ENCODE data around the gene TGM6. TPM values are rescaled to one million over a fixed set of nuclear protein-coding genes. Genes with fewer than 3 reads are reported as not detected.

TGM6 gene
- total RNA-seq, 1 experiment from 2014 or later: not detected

DNA sequence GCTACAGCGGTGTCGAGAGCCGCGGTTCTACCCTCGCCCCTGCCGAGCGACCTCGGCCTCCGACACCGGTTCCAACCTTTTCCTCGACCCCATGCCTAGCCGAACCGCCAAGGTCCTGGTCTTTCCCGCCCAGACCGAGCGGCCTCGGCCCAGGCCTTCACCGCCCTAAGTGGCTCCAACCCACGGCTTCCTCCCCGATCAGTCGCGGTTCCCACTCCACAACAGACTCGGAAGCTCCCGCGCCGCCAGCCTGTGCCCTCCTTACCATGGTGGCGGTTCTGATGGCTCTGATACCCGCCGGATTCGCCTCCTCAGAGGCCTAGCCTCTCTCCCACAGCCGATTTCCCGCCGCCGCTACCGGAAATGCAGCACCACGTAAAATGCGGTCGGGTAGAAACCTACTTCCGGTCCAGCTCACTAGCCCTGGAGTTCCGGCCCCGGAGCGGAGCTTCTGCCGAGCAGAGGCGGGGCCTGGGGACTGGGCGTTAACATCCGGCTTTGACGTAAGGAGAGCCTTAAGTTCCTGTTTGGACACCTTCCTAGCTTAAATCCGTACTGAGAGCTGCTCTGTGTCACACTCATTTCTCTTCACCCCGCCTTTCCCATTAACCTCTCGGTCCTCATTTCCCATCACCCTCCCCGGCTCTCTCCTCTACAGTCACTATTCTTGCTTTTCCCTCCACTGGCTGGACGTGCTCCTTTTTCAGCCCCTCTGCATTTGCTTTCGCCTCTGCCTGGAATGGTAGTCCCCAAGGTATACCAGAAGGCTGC lies 89.9 kb downstream of the TGM6 start, which contains the start of gene SNRPB:
SNRPB (minus strand) TSS at position 367 of the 771 bp plus-strand sequence; CDS start at position 268, 99 bp downstream.
- Mint-ChIP-seq H3K27ac (peak within 1 kb of the TSS; percentile 100), H3K4me1 (peaks cover 38% of the 10 kb centered on the region), H3K4me3 (peak within 1 kb of the TSS; percentile 99), H3K9me3 (no peaks in the 10 kb centered on the region), H3K36me3 (peaks cover 44% of the 10 kb centered on the region), H3K27me3 (ENCODE audit: low read depth) (no peaks in the 10 kb centered on the region; the same call in 1 of the 2 replicates)
- POLR2A ChIA-PET: interaction anchor here (0.9 to 1.3 kb wide), 6 partner anchors 10 to 263 kb away, joined by 3 to 6 read pairs (median 6); partner anchors contain the start of genes NOP56 and ZNF343
- CTCF ChIA-PET: interaction anchor here (0.9 to 1.7 kb wide), 6 partner anchors 15 to 263 kb away, joined by 3 to 14 read pairs (median 4); no protein-coding TSS in a partner anchor
- ATAC-seq: peak; percentile 99
- DNase-seq (ENCODE audit: low spot score): peak; percentile 95
- 0 out of 2 replicates have a peak, but pooled peaks have one; percentile 63 for TF ChIP-seq CBFB (CRISPR knock-in tag; IDR thresholded peaks at IDR 0.05; ENCODE audit: low read depth)
- TF ChIP-seq ZNF121 (CRISPR knock-in tag; IDR thresholded peaks at IDR 0.05): no peak
- TF ChIP-seq, protein P1, sequence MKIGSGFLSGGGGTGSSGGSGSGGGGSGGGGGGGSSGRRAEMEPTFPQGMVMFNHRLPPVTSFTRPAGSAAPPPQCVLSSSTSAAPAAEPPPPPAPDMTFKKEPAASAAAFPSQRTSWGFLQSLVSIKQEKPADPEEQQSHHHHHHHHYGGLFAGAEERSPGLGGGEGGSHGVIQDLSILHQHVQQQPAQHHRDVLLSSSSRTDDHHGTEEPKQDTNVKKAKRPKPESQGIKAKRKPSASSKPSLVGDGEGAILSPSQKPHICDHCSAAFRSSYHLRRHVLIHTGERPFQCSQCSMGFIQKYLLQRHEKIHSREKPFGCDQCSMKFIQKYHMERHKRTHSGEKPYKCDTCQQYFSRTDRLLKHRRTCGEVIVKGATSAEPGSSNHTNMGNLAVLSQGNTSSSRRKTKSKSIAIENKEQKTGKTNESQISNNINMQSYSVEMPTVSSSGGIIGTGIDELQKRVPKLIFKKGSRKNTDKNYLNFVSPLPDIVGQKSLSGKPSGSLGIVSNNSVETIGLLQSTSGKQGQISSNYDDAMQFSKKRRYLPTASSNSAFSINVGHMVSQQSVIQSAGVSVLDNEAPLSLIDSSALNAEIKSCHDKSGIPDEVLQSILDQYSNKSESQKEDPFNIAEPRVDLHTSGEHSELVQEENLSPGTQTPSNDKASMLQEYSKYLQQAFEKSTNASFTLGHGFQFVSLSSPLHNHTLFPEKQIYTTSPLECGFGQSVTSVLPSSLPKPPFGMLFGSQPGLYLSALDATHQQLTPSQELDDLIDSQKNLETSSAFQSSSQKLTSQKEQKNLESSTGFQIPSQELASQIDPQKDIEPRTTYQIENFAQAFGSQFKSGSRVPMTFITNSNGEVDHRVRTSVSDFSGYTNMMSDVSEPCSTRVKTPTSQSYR (CRISPR knock-in tag; IDR thresholded peaks at IDR 0.05): 0 out of 2 replicates have a peak, but pooled peaks have one; percentile 50
- peak; percentile 68; the same call in 1 of the 2 replicates for TF ChIP-seq TP53 (CRISPR knock-in tag; IDR thresholded peaks at IDR 0.05)
- peak; percentile 81; the same call in 1 of the 2 replicates for TF ChIP-seq MYBL2 (CRISPR knock-in tag; IDR thresholded peaks at IDR 0.05)
- TF ChIP-seq, protein P2, sequence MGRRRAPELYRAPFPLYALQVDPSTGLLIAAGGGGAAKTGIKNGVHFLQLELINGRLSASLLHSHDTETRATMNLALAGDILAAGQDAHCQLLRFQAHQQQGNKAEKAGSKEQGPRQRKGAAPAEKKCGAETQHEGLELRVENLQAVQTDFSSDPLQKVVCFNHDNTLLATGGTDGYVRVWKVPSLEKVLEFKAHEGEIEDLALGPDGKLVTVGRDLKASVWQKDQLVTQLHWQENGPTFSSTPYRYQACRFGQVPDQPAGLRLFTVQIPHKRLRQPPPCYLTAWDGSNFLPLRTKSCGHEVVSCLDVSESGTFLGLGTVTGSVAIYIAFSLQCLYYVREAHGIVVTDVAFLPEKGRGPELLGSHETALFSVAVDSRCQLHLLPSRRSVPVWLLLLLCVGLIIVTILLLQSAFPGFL (CRISPR knock-in tag; IDR thresholded peaks at IDR 0.05; ENCODE audit: borderline replicate concordance): 0 out of 2 replicates have a peak, but pooled peaks have one; percentile 17
- TF ChIP-seq HMGA2 (CRISPR knock-in tag; IDR thresholded peaks at IDR 0.05): 0 out of 2 replicates have a peak, but pooled peaks have one; percentile 34
- no peak for TF ChIP-seq ZNF416 (CRISPR knock-in tag; IDR thresholded peaks at IDR 0.05)
- TF ChIP-seq KAT7 (CRISPR knock-in tag; IDR thresholded peaks at IDR 0.05; ENCODE audit: borderline replicate concordance): peak; percentile 74; the same call in 1 of the 2 replicates
- no peak for TF ChIP-seq ZNF219 (CRISPR knock-in tag; IDR thresholded peaks at IDR 0.05; ENCODE audit: borderline replicate concordance)
- TF ChIP-seq, protein P3, sequence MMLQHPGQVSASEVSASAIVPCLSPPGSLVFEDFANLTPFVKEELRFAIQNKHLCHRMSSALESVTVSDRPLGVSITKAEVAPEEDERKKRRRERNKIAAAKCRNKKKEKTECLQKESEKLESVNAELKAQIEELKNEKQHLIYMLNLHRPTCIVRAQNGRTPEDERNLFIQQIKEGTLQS (CRISPR knock-in tag; conservative IDR thresholded peaks at IDR 0.05): 0 out of 2 replicates have a peak, but pooled peaks have one; percentile 35
- TF ChIP-seq ZBTB21 (CRISPR knock-in tag; IDR thresholded peaks at IDR 0.05; ENCODE audit: borderline replicate concordance): peak; percentile 84; the same call in 1 of the 2 replicates
- TF ChIP-seq NFE2L1 (CRISPR knock-in tag; IDR thresholded peaks at IDR 0.05): peak; percentile 87
- TF ChIP-seq ETV6 (CRISPR knock-in tag; IDR thresholded peaks at IDR 0.05): peak; percentile 75; the same call in 1 of the 2 replicates
- TF ChIP-seq ARID4B (CRISPR knock-in tag; IDR thresholded peaks at IDR 0.05; ENCODE audit: borderline replicate concordance): peak; percentile 76; the same call in 1 of the 2 replicates
- TF ChIP-seq FOXP4 (CRISPR knock-in tag; IDR thresholded peaks at IDR 0.05): peak; percentile 78
- TF ChIP-seq ZNF396 (CRISPR knock-in tag; IDR thresholded peaks at IDR 0.05; ENCODE audit: borderline replicate concordance): no peak
- peak; percentile 92 for TF ChIP-seq MAX (CRISPR knock-in tag; IDR thresholded peaks at IDR 0.05)
- TF ChIP-seq, protein P4, sequence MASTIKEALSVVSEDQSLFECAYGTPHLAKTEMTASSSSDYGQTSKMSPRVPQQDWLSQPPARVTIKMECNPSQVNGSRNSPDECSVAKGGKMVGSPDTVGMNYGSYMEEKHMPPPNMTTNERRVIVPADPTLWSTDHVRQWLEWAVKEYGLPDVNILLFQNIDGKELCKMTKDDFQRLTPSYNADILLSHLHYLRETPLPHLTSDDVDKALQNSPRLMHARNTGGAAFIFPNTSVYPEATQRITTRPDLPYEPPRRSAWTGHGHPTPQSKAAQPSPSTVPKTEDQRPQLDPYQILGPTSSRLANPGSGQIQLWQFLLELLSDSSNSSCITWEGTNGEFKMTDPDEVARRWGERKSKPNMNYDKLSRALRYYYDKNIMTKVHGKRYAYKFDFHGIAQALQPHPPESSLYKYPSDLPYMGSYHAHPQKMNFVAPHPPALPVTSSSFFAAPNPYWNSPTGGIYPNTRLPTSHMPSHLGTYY (CRISPR knock-in tag; IDR thresholded peaks at IDR 0.05): peak; percentile 48; the same call in 1 of the 2 replicates
- TF ChIP-seq, protein P5, sequence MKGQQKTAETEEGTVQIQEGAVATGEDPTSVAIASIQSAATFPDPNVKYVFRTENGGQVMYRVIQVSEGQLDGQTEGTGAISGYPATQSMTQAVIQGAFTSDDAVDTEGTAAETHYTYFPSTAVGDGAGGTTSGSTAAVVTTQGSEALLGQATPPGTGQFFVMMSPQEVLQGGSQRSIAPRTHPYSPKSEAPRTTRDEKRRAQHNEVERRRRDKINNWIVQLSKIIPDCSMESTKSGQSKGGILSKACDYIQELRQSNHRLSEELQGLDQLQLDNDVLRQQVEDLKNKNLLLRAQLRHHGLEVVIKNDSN (CRISPR knock-in tag; IDR thresholded peaks at IDR 0.05): 0 out of 2 replicates have a peak, but pooled peaks have one; percentile 25
- TF ChIP-seq ZNF317 (CRISPR knock-in tag; IDR thresholded peaks at IDR 0.05; ENCODE audit: borderline replicate concordance, low read depth): no peak
- TF ChIP-seq ELF4 (CRISPR knock-in tag; IDR thresholded peaks at IDR 0.05; ENCODE audit: low read depth): 0 out of 2 replicates have a peak, but pooled peaks have one; percentile 50

Measured in WTC11 (cell line).